Fibroblast of gingiva (primary cell): ENCODE data around the gene PGF.

Source experiments
- DNase-seq: peaks from one replicate; pipeline ENCODE4 v3.0.0-alpha.2; 2011; ENCODE audit warnings: low read depth

PGF gene

DNA sequence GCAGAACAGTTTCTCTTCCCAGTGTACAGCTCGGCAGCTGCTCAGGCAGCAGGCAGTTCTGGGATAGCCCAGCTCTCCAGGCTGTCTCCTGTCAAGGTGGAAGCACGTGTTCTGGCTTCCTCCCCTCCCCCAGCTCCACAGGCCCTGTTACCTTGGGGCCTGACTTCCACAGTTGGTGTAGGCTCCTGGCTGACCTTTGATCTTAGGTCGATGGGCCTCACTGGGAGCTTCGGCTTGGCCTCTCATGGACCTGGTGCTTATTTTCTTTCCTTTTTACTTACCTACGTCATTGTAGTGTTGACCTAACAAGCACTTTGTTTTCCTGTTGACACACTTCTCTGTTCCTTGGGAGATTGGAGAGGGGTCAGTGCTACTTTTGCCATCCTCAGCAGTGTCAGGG is 56.7 kb downstream of the PGF start:
- DNase-seq = no peak

DNA sequence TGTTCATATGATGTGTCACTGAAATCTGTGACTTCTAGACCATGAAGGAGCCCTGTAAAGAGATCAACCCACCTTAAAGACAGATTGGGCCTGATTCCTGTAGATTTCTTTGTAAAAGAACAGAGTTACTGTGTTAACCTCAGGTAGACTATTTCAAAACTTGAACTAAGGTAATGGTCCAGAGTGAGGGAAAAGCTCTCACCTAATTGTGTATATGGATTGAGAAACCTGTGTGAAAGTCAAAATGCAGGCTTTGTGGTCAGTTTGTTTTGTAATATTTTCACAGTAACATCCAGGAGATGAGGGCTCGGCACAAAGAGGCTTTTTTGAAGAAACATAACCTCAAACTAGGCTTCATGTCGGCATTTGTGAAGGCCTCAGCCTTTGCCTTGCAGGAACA is 57.3 kb downstream of the PGF start:
- no peak for DNase-seq

DNA sequence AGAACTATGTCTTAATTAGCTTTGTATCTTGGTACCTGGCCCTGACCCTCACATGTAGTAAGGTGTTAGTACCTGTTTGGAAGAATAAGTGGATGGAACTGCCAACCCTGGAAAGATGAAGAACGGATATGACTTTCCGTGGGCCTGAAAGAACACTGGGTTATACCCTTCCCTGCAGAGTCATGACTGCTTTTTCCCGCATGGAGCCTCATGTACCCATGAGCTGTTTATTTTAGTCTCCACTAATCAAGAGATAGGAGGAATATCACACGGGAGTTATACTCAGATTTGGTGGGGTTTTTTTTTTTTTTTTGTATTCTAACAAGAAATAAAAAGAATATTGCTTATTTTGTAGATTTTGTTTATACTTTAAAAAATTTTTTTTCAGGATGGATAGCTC is 57.8 kb downstream of the PGF start:
- DNase-seq = no peak

DNA sequence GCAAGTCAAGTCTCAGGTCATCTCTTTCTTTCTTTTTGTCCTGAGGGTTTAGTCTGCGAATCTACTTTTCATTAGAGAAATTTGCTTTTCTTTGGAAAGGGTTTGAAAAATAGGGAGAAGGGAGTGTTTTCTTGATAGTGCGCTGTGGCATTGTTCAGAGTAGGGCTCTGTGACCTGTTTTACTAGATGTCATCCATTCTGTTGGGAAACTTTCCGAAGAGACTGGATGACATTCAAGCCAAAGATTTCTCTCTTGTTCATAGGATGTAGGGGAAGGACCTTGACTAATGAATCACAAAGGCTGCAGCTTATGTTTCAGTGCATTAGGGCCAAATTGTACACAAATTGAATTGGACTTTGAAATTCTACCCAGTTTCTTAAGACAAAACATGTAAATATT is 59.0 kb downstream of the PGF start:
- peak; percentile 88 for DNase-seq

DNA sequence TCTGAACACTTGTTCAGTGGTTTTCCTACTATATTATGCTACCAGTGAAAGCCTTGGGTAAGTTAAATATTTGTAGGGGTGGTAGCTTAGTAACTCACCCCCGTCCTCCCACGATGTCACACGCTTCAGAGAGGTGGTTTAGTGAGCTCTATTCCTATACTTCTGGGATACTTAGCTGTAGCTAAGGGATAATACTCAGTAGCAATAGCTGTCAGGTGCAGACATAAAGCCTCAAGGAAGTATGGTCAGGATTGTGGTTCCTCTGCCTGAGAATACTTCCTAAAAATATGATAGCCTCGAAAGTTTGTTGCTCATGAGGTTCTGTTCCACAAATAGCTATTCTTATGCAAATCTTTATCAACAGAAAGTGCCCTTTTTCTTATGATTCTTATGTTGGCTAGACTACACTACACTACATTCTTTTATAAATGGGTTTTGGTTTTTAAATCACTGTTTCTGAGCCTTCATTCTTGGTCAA is 61.7 kb downstream of the PGF start:
- no peak for DNase-seq

DNA sequence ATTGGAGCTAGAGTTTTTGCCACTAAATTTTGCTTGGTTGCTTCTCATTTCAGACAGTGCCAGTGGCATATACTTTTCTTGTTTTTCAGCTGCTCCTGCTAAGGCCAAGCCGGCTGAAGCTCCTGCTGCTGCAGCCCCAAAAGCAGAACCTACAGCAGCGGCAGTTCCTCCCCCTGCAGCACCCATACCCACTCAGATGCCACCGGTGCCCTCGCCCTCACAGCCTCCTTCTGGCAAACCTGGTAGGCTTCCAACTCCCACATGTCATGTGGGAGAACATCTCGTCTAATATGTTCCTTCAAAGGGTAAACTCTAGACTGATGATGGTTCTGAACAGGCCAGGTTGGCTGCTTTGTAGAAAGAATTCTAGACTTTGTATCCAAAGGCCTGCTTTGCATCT is 62.7 kb downstream of the PGF start:
- DNase-seq = no peak

DNA sequence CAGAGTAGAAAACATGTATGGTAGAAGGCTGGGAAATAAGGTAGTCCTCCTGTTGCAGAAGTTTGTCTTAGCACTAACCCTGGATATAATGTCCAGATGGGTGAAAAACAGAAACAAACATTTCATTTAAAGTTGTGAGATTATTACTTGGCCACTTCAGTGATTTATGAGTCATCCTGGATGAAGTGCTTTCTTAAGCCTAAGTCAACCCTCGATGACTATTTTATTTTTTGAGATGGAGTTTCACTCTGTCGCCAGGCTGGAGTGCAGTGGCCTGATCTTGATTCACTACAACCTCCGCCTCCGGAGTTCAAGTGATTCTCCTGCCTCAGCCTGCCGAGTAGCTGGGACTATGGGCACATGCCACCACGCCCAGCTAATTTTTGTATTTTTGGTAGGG is 63.5 kb downstream of the PGF start:
- peak; percentile 60 for DNase-seq
